ENCODE measurements around the gene GOPC.

GOPC gene

GRCh38 chr6:117564681-117565080 lies 37.6 kb downstream of the GOPC start:
- H3K27me3 ChIP-seq (ENCODE audit: insufficient read depth, low read length, poor library complexity, severe bottlenecking) = no peaks in the 10 kb centered on the region
- no peak overlapping the region for H3K4me2 ChIP-seq (ENCODE audit: low read depth, low read length, poor library complexity, severe bottlenecking)
- no peak overlapping the region for H3K9ac ChIP-seq (ENCODE audit: low read depth, low read length, poor library complexity, severe bottlenecking)
- no peaks in the 10 kb centered on the region for H3K9me2 ChIP-seq (replicated peaks; ENCODE audit: low read depth, low read length)
- no peaks in the 10 kb centered on the region for H3K79me2 ChIP-seq (ENCODE audit: insufficient read depth, low read length)
- no peak overlapping the region for H3K4me3 ChIP-seq (ENCODE audit: low read length, poor library complexity, severe bottlenecking)
- H3F3A ChIP-seq (ENCODE audit: low read depth) = no peaks in the 10 kb centered on the region
- H4K20me1 ChIP-seq (ENCODE audit: insufficient read depth, low read length, poor library complexity, severe bottlenecking) = no peaks in the 10 kb centered on the region
- H3K4me1 ChIP-seq (ENCODE audit: insufficient read depth, low read length, poor library complexity, severe bottlenecking) = no peaks in the 10 kb centered on the region
- peaks cover 78% of the 10 kb centered on the region for H3K36me3 ChIP-seq (ENCODE audit: insufficient read depth, low read length)
- H3K9me3 ChIP-seq (ENCODE audit: insufficient read depth, low read depth, low read length) = no peaks in the 10 kb centered on the region
- no peak overlapping the region for H2AFZ ChIP-seq (ENCODE audit: low read length)
- TF ChIP-seq CTCF (conservative IDR thresholded peaks at IDR 0.05; ENCODE audit: low read length) = no peak
- no peak for TF ChIP-seq EZH2phosphoT487 (IDR thresholded peaks at IDR 0.05; ENCODE audit: borderline replicate concordance)

DNA sequence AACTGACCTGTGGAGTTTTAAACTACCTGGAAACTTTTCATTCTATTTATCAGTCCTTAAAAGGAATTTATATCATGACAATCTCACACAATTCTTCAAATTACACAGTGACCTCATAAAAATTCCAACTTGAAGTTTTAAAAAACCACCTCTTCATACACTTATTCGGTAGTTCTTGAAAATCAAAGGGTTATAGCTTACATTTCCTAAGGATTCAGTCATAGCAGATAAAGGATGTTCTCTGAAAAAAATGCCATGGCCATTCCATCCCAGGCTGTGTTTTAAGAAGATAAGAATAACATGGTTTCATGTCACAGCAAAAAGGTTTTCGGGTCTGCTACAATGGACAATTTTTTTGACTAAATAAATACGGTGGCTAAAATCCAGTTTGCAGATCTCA lies 41.2 kb downstream of the GOPC start:
- Histone ChIP-seq H3K27me3 (ENCODE audit: insufficient read depth, low read length, poor library complexity, severe bottlenecking) (no peaks in the 10 kb centered on the region), H3K36me3 (ENCODE audit: insufficient read depth, low read length) (peaks cover 45% of the 10 kb centered on the region), H3K4me2 (ENCODE audit: low read depth, low read length, poor library complexity, severe bottlenecking) (no peak overlapping the region), H3K9me3 (ENCODE audit: insufficient read depth, low read depth, low read length) (no peaks in the 10 kb centered on the region), H3K4me3 (ENCODE audit: low read length, poor library complexity, severe bottlenecking) (no peak overlapping the region), H3K79me2 (ENCODE audit: insufficient read depth, low read length) (no peaks in the 10 kb centered on the region), H3K4me1 (ENCODE audit: insufficient read depth, low read length, poor library complexity, severe bottlenecking) (no peaks in the 10 kb centered on the region), H3F3A (ENCODE audit: low read depth) (no peaks in the 10 kb centered on the region), H2AFZ (ENCODE audit: low read length) (no peak overlapping the region), H3K9ac (ENCODE audit: low read depth, low read length, poor library complexity, severe bottlenecking) (no peak overlapping the region), H4K20me1 (ENCODE audit: insufficient read depth, low read length, poor library complexity, severe bottlenecking) (no peaks in the 10 kb centered on the region), H3K9me2 (replicated peaks; ENCODE audit: low read depth, low read length) (no peaks in the 10 kb centered on the region)
- no peak for TF ChIP-seq EZH2phosphoT487 (IDR thresholded peaks at IDR 0.05; ENCODE audit: borderline replicate concordance)
- TF ChIP-seq CTCF (conservative IDR thresholded peaks at IDR 0.05; ENCODE audit: low read length) = no peak

- H3K27me3 ChIP-seq (ENCODE audit: insufficient read depth, low read length, poor library complexity, severe bottlenecking) = no peaks in the 10 kb centered on the region
- H2AFZ ChIP-seq (ENCODE audit: low read length) = no peak overlapping the region
- H3K4me3 ChIP-seq (ENCODE audit: low read length, poor library complexity, severe bottlenecking) = no peak overlapping the region
- peaks cover 28% of the 10 kb centered on the region for H3K36me3 ChIP-seq (ENCODE audit: insufficient read depth, low read length)
- no peaks in the 10 kb centered on the region for H3K79me2 ChIP-seq (ENCODE audit: insufficient read depth, low read length)
- H3K9me2 ChIP-seq (replicated peaks; ENCODE audit: low read depth, low read length) = no peaks in the 10 kb centered on the region
- H3K4me2 ChIP-seq (ENCODE audit: low read depth, low read length, poor library complexity, severe bottlenecking) = no peak overlapping the region
- no peaks in the 10 kb centered on the region for H3F3A ChIP-seq (ENCODE audit: low read depth)
- H3K4me1 ChIP-seq (ENCODE audit: insufficient read depth, low read length, poor library complexity, severe bottlenecking) = peaks cover 4% of the 10 kb centered on the region
- no peak overlapping the region for H3K9ac ChIP-seq (ENCODE audit: low read depth, low read length, poor library complexity, severe bottlenecking)
- H3K9me3 ChIP-seq (ENCODE audit: insufficient read depth, low read depth, low read length) = no peaks in the 10 kb centered on the region
- H4K20me1 ChIP-seq (ENCODE audit: insufficient read depth, low read length, poor library complexity, severe bottlenecking) = no peaks in the 10 kb centered on the region
- TF ChIP-seq CTCF (conservative IDR thresholded peaks at IDR 0.05; ENCODE audit: low read length) (no peak), EZH2phosphoT487 (IDR thresholded peaks at IDR 0.05; ENCODE audit: borderline replicate concordance) (no peak)
These were observed 43.0 kb downstream of the GOPC start for GRCh38 chr6:117559299-117559698.
